SHP77 (cell line): ENCODE data around the gene GPATCH3.
"Not testable (repeated sequence)": the region's sequence is repeated elsewhere in the genome, so short reads cannot be mapped to it uniquely, and the experiment has no call there.

Source experiments
- DNase-seq, 2 experiments: peaks; one replicate each; lab custom pipeline; 2025; lab: John Stamatoyannopoulos, UW

The GPATCH3 gene

GRCh38 chr1:26900001-26900814, at the start of gene GPATCH3:
GPATCH3 (minus strand) TSS chr1:26900467; CDS start chr1:26900442, 25 bp downstream.
- DNase-seq: peak; percentile 86 to 91

GRCh38 chr1:26949926-26950319, 49.7 kb upstream of the GPATCH3 start:
- no peak for DNase-seq

- no peak for DNase-seq
Measured at GRCh38 chr1:26949266-26949925, 49.1 kb upstream of the GPATCH3 start.

GRCh38 chr1:26948725-26949057, 48.4 kb upstream of the GPATCH3 start:
- DNase-seq: not testable (repeated sequence)

- DNase-seq: no peak
Measured at GRCh38 chr1:26946270-26946669, 46.0 kb upstream of the GPATCH3 start.

GRCh38 chr1:26945728-26946127, 45.5 kb upstream of the GPATCH3 start:
- no peak for DNase-seq

- DNase-seq: no peak
Measured at GRCh38 chr1:26945138-26945537, 44.9 kb upstream of the GPATCH3 start.

GRCh38 chr1:26942656-26943055, 42.4 kb upstream of the GPATCH3 start:
- no peak for DNase-seq

- no peak for DNase-seq
Measured at GRCh38 chr1:26941311-26941710, 41.0 kb upstream of the GPATCH3 start.

GRCh38 chr1:26938659-26939025, 38.4 kb upstream of the GPATCH3 start:
- no peak for DNase-seq

GRCh38 chr1:26938004-26938658, 37.9 kb upstream of the GPATCH3 start:
- no peak for DNase-seq

GRCh38 chr1:26936823-26937222, 36.6 kb upstream of the GPATCH3 start:
- no peak for DNase-seq

GRCh38 chr1:26932531-26932930, 32.3 kb upstream of the GPATCH3 start:
- DNase-seq: no peak

GRCh38 chr1:26923711-26924110, 23.4 kb upstream of the GPATCH3 start:
- DNase-seq: no peak

- DNase-seq: no peak
Measured at GRCh38 chr1:26922901-26923300, 22.6 kb upstream of the GPATCH3 start.

GRCh38 chr1:26922431-26922729, 22.1 kb upstream of the GPATCH3 start:
- no peak for DNase-seq

- peak; percentile 97 for DNase-seq
Measured at GRCh38 chr1:26921540-26922430, 21.5 kb upstream of the GPATCH3 start, which contains the start of gene NUDC. NUDC (plus strand) TSS chr1:26921743; CDS start chr1:26921849, 106 bp downstream.

GRCh38 chr1:26921126-26921539, 20.9 kb upstream of the GPATCH3 start:
- DNase-seq: peak in 1 of 2 experiments; percentile 70

GRCh38 chr1:26915204-26915842, 15.1 kb upstream of the GPATCH3 start:
- peak in 1 of 2 experiments; percentile 46 for DNase-seq

GRCh38 chr1:26913754-26914619, 13.7 kb upstream of the GPATCH3 start, which contains the start of gene NR0B2:
NR0B2 (minus strand) TSS chr1:26913975; CDS start chr1:26913940, 35 bp downstream.
- DNase-seq: peak; percentile 93 to 96
